HK-2 (cell line): ENCODE data around the gene OSM.

Experiments used
- DNase-seq: peaks from one replicate; pipeline ENCODE4 v3.0.0-alpha.2; 2018; ENCODE audit not compliant: unreplicated experiment

The OSM gene

GRCh38 chr22:30285176-30285845 is 18.7 kb upstream of the OSM start:
- DNase-seq: no peak

GRCh38 chr22:30284666-30285065 is 18.0 kb upstream of the OSM start:
- no peak for DNase-seq

GRCh38 chr22:30284172-30284571 is 17.5 kb upstream of the OSM start:
- DNase-seq: no peak

GRCh38 chr22:30283342-30283741 is 16.7 kb upstream of the OSM start:
- DNase-seq: no peak

- DNase-seq: no peak
Observed at GRCh38 chr22:30282616-30283046, 16.0 kb upstream of the OSM start.

- DNase-seq: no peak
Observed at GRCh38 chr22:30280505-30280904, 13.9 kb upstream of the OSM start.

- DNase-seq: no peak
Observed at GRCh38 chr22:30279932-30280331, 13.3 kb upstream of the OSM start.

GRCh38 chr22:30279046-30279788 is 12.6 kb upstream of the OSM start:
- DNase-seq: no peak

- DNase-seq: no peak
Observed at GRCh38 chr22:30277547-30278344, 11.1 kb upstream of the OSM start.

GRCh38 chr22:30276039-30276438 is 9.4 kb upstream of the OSM start:
- no peak for DNase-seq

- DNase-seq: no peak
Observed at GRCh38 chr22:30275625-30276024, 9.0 kb upstream of the OSM start.

GRCh38 chr22:30274437-30274812 is 7.8 kb upstream of the OSM start:
- DNase-seq: no peak

GRCh38 chr22:30273711-30274436 is 7.2 kb upstream of the OSM start:
- no peak for DNase-seq

- no peak for DNase-seq
Observed at GRCh38 chr22:30272781-30273601, 6.3 kb upstream of the OSM start.

GRCh38 chr22:30270832-30271231 is 4.2 kb upstream of the OSM start:
- DNase-seq: no peak

GRCh38 chr22:30268331-30268730 is 1.7 kb upstream of the OSM start:
- no peak for DNase-seq

- no peak for DNase-seq
Observed at GRCh38 chr22:30267382-30268302, 991 bp upstream of the OSM start.

- no peak for DNase-seq
Observed at GRCh38 chr22:30265823-30266444, 717 bp downstream of the OSM start.

- no peak for DNase-seq
Observed at GRCh38 chr22:30265131-30265720, 1.4 kb downstream of the OSM start.
